GM12891 (cell line): ENCODE data around the gene GRIK4.

Experiments used
- POLR2A ChIP-seq: IDR thresholded peaks from 2 replicates; pipeline ENCODE4 v1.6.1; 2011; ENCODE audit warnings: low read depth, low read length, control low read depth
- POLR2AphosphoS5 ChIP-seq: IDR thresholded peaks from 2 replicates; pipeline ENCODE4 v1.6.1; 2011; ENCODE audit warnings: low read depth, low read length, control low read depth
- TAF1 ChIP-seq: IDR thresholded peaks from 2 replicates; pipeline ENCODE4 v1.6.1; 2011; ENCODE audit warnings: low read depth, low read length, control low read depth

GRCh38 chr11:120646206-120646605 is 134.7 kb downstream of the GRIK4 start:
- TF ChIP-seq POLR2AphosphoS5 (no peak), TAF1 (no peak), POLR2A (no peak)
